IPS-18a (cell line): Measurements from ENCODE around the gene KIF5C.

Source experiments
- H3K27ac ChIP-seq: one replicate; pipeline ENCODE4 v1.5.1; 2013; ENCODE audit warnings: low read length
- H3K27me3 ChIP-seq: one replicate; pipeline ENCODE4 v1.6.1; 2013; ENCODE audit warnings: mild to moderate bottlenecking, low read length; ENCODE audit not compliant: control insufficient read depth, insufficient read depth
- H3K36me3 ChIP-seq: one replicate; pipeline ENCODE4 v1.6.1; 2013; ENCODE audit warnings: low read depth, low read length; ENCODE audit not compliant: control insufficient read depth
- H3K4me1 ChIP-seq: one replicate; pipeline ENCODE4 v1.6.1; 2013; ENCODE audit warnings: low read depth, low read length; ENCODE audit not compliant: control insufficient read depth
- H3K4me3 ChIP-seq: one replicate; pipeline ENCODE4 v1.5.1; 2013; ENCODE audit warnings: low read length
- H3K9ac ChIP-seq: one replicate; pipeline ENCODE4 v1.6.1; 2013; ENCODE audit warnings: mild to moderate bottlenecking, low read length, moderate library complexity
- H3K9me3 ChIP-seq: one replicate; pipeline ENCODE4 v1.6.1; 2013; ENCODE audit warnings: low read depth, low read length; ENCODE audit not compliant: control insufficient read depth

The KIF5C gene

DNA sequence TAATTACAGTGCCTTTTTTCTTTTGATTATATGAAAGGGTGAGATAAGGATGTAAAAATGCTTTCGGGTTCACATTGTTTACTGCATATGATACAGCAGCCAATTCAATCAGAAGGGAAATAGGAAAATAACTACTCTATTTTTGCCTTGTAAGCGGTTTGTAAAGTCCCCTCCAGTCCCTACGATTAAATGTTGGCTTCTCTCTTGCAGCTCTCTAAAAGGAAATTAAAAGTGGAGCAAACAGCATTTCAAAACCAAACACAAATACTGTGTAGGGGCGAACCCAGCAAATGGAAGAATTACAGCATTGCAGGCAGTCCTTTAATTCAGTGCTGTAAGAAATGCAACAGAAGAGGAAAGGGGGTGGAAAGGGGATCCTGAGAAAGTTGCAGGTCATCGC is 182.4 kb downstream of the KIF5C start:
- Histone ChIP-seq H3K9ac (no peak overlapping the region), H3K4me1 (no peaks in the 10 kb centered on the region), H3K9me3 (no peaks in the 10 kb centered on the region), H3K36me3 (no peaks in the 10 kb centered on the region), H3K27me3 (no peaks in the 10 kb centered on the region), H3K4me3 (no peak overlapping the region), H3K27ac (no peak overlapping the region)

DNA sequence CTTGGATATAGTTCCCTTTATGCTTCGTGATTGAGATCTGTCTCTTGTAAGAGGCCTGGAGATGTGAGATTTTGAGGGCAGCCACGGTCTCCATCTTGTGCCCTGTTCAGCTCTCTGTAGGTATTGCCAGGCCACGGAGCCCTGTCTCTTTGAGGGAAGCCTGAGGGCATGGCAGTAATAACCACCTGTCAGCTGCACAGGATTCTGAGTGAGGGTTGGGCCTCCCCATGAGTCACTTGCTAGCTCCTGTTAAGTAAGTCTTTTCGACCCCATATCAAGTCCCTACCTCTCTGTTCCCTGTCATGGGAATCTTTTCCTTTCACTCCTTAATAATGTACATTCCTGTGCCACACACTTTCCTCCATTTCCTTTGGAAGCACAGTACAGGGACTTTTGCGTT is 183.9 kb downstream of the KIF5C start:
- H3K27me3 ChIP-seq, result no peaks in the 10 kb centered on the region
- H3K4me1 ChIP-seq, result no peaks in the 10 kb centered on the region
- H3K27ac ChIP-seq, result no peak overlapping the region
- no peak overlapping the region for H3K9ac ChIP-seq
- H3K36me3 ChIP-seq, result no peaks in the 10 kb centered on the region
- no peak overlapping the region for H3K4me3 ChIP-seq
- no peaks in the 10 kb centered on the region for H3K9me3 ChIP-seq

DNA sequence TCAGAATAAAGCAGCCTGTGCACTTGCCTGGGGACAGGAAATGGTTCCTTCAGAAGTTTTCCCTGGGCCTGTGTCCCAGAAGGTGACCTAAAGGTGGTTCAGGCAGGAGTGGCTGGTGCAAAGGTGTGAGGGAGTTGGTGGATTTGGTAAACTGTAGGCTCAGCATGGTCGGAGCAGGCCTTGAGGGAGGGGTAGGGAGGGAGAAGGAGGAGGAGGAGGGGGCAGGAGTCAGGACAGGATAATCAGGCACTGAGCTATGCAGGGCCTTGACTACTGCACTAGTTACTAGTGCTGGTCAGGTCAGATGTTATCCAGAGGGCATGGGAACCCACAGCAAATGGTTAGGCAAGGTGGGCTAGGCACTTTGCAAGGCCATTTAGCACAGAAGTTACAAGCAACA is 184.8 kb downstream of the KIF5C start:
- no peak overlapping the region for H3K9ac ChIP-seq

DNA sequence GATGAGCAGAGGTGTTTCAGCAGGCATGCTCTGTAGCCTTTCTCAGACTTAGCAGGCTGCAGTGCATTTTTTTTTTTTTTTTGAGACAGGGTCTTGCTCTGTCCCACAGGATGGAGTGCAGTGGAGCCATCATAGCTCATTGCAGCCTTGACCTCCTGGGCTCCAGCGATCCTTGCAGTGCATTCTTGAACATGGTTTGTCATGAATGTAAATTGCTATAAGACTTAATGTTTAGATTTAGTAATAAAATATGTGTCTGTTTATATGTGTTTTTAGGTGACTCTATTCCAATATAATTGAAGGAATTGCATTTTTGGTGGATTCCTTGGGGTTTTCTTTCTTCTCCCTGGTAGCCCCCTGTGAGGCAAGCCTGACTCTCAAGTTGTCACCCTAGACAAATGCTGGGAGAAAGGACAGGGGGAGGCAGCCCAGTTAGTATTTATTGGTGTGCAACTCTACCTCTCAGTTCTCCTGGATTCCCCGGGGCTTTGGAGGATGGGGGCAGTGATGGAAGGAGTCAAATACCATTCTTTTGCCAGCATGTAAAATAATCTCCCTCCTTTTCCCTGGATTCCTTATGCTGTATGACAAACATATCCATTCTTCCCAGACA is 186.2 kb downstream of the KIF5C start:
- no peak overlapping the region for H3K4me3 ChIP-seq
- H3K4me1 ChIP-seq, result no peaks in the 10 kb centered on the region
- no peaks in the 10 kb centered on the region for H3K9me3 ChIP-seq
- H3K9ac ChIP-seq, result no peak overlapping the region
- H3K36me3 ChIP-seq, result no peaks in the 10 kb centered on the region
- H3K27ac ChIP-seq, result no peak overlapping the region
- no peaks in the 10 kb centered on the region for H3K27me3 ChIP-seq

More for the DNA sequence above, 184.8 kb downstream of the KIF5C start:
- Histone ChIP-seq H3K27me3 (no peaks in the 10 kb centered on the region), H3K27ac (no peak overlapping the region), H3K9me3 (no peaks in the 10 kb centered on the region), H3K4me3 (no peak overlapping the region), H3K36me3 (no peaks in the 10 kb centered on the region), H3K4me1 (no peaks in the 10 kb centered on the region)

DNA sequence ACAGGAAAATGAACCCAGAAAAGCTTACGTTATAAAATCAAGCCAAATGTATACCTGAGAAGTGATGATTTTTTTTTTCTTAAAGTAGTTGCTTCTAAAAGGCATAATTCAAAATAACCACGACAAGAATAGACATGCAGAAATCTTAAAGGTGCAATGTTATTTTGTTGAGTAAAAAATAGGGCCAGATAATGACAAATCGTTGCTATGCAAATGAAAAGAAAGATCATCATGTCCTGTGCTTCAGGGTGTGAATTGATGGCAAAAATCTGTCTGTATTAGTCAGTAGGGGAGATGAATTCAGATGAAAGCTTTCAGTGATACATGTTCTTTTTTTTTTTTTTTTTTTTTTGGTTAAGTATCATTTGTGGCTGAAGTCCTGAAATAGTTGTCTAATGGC is 187.5 kb downstream of the KIF5C start:
- no peaks in the 10 kb centered on the region for H3K27me3 ChIP-seq
- no peaks in the 10 kb centered on the region for H3K9me3 ChIP-seq
- no peaks in the 10 kb centered on the region for H3K36me3 ChIP-seq
- H3K4me3 ChIP-seq, result no peak overlapping the region
- H3K9ac ChIP-seq, result no peak overlapping the region
- H3K27ac ChIP-seq, result no peak overlapping the region
- H3K4me1 ChIP-seq, result no peaks in the 10 kb centered on the region

DNA sequence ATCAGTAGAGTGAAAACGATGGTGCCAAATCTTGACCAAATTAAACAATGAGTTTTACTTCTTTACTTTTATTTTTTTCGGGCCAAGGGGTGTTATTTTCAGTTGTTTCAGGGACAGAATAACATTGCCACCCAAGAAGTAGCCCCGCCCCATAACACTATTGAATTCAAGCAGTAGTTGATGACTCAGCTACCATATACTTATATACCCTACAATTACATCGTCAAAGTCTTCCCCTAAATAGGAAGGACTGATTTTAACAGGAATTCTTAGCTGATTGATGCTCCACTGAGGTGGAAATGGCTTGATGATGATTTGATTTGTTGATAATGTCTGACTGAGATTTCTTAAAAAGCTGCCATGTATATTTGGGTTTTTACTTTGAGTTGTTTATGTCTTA is 188.2 kb downstream of the KIF5C start:
- H3K4me3 ChIP-seq, result no peak overlapping the region

DNA sequence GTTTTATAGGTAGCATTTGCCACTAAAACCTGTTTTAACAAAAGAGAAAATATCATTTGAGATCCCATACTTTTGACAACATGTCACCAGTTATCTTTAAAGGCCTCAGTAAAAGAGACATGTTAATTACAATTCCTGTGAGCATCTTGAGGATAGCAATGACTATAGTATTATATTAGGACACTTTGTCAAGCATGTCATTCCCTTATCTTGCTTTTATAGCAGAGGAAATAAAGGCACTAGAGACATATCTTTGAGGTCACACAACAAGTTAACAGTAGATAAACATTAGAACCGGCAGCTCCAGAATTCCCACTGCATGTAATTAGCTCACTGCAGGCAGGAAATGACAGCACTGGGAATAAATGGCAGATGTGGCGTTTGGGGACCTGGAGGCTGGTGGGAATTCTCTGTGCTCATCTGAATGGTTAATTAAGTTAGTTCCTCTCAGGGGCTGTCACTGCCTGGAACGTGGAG is 189.4 kb downstream of the KIF5C start:
- H3K36me3 ChIP-seq, result no peaks in the 10 kb centered on the region
- H3K9ac ChIP-seq, result no peak overlapping the region
- H3K4me3 ChIP-seq, result no peak overlapping the region
- H3K9me3 ChIP-seq, result no peaks in the 10 kb centered on the region
- no peaks in the 10 kb centered on the region for H3K27me3 ChIP-seq
- no peaks in the 10 kb centered on the region for H3K4me1 ChIP-seq
- H3K27ac ChIP-seq, result no peak overlapping the region

More for the DNA sequence above, 188.2 kb downstream of the KIF5C start:
- Histone ChIP-seq H3K9ac (no peak overlapping the region), H3K27ac (no peak overlapping the region), H3K27me3 (no peaks in the 10 kb centered on the region), H3K9me3 (no peaks in the 10 kb centered on the region), H3K36me3 (no peaks in the 10 kb centered on the region), H3K4me1 (no peaks in the 10 kb centered on the region)

DNA sequence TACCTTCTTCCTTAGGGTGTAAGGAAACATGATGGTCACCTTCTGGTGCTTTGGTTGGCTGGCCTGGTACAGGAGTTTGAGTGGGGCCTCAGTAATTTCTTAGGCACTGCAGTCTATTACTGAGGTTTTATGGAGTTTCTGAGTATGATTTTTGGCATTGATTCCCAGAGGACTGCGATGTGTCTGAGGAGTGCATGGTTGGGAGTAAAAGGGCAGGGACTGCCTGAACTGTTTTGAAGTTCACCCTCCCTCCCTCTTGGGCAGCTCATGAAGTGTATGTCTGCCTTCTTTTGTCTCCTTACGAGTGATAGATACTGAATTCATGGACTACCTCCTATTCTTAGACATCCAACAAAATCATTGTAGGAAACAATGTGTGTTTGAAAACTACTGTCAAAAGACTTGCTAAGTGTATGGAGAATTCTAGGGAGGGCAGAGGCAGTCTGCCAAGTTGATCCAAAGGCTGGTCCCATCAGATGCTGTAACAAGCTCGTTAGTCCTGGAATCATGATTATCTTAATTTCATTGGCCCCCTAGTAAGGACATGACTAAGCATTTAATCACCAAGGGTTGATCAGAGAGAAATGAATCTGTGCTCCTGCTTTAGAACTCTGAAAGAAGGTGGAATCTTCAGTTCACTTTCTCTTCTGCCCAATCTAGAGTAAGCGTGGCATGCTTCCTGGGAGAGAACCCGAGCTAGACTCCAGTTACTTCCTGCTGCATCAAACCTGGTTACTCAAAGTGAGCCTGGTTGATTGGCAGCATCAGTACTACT is 190.0 kb downstream of the KIF5C start:
- Histone ChIP-seq H3K9me3 (no peaks in the 10 kb centered on the region), H3K36me3 (no peaks in the 10 kb centered on the region), H3K27ac (no peak overlapping the region)

DNA sequence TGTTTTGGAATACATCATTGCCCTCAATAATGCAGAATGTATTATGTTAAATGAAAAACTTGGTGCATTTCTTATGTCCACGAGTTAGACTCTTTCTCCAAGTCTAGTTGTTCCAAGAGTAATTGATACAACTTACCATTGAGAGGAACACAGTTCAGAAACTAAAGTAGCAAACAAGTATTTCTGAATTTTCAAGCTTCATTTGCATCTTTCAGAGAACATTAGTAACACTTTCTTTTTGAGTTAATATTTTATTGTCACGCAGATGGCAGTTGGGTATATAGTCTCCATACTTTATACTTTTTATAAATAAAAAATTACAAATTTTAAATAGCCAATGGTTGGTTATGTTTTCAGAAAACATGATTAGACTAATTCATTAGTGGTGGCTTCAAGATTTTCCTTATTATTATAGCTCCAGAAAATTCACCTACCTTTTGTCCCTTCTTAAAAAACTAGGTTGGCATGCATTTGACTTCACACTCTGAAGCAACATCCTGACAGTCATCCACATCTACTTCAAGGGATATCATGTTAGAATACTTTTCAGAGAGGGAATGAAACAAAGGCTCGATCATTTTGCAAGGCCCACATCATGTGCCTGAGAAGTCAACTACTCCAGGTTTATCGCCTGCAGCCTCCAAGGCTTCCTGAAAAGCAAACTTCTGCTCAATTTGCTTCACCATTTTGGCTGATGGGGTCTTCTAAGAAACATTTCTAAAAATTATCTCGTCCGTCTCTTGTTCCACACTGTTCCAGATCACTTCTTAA is 193.4 kb downstream of the KIF5C start:
- H3K27ac ChIP-seq, result no peak overlapping the region
- no peaks in the 10 kb centered on the region for H3K9me3 ChIP-seq

More for the DNA sequence above, 190.0 kb downstream of the KIF5C start:
- Histone ChIP-seq H3K4me1 (no peaks in the 10 kb centered on the region), H3K9ac (no peak overlapping the region), H3K4me3 (no peak overlapping the region), H3K27me3 (no peaks in the 10 kb centered on the region)

DNA sequence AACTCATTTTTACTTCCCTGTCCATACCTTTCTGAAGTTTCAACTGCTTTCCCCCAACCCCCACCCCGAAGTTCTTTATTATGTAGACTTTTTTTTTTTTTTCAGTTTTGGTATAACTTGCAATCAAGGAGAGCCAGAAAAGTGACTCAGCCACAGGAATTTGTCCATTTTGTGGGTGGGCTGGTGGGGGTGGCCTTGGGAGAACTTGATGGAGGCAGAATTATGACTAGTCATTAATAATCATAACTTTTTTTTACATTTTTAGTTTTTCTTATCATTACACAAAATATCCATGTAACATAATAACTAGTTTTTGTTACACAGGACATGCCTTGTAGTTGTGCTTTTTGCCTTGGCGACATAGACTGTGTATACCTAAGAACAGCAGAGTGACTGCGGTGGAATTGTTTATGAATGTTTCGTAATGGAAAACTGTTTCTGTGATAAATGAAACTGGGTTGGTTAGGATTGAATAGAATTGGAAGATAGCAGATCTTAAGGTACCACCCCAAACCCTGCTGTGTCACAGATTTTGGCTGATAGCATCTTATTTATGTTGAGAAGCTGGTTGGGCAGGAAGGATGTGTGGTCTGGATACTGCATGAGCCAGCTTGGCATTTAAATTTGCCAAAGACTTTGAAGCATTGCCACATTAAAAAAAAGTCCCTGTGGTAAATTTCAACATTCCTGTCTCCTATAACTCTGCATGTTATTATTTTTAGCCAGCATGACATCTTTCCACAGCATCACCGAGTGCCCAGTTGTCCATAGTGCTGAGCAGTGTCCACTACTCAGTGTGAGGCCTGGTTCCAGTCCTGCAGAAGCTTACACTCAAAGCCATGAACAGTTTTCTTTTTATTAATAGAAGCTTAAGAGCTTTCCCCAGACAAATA is 194.2 kb downstream of the KIF5C start:
- no peak overlapping the region for H3K27ac ChIP-seq
- H3K27me3 ChIP-seq, result no peaks in the 10 kb centered on the region
- H3K9ac ChIP-seq, result no peak overlapping the region

More for the DNA sequence above, 193.4 kb downstream of the KIF5C start:
- Histone ChIP-seq H3K27me3 (no peaks in the 10 kb centered on the region), H3K4me3 (no peak overlapping the region), H3K9ac (no peak overlapping the region), H3K4me1 (peaks cover 7% of the 10 kb centered on the region), H3K36me3 (no peaks in the 10 kb centered on the region)

More for the DNA sequence above, 194.2 kb downstream of the KIF5C start:
- Histone ChIP-seq H3K36me3 (no peaks in the 10 kb centered on the region), H3K4me1 (peaks cover 7% of the 10 kb centered on the region), H3K9me3 (no peaks in the 10 kb centered on the region), H3K4me3 (no peak overlapping the region)
